ENCODE data around the gene XPNPEP2. TPM values are rescaled to one million over a fixed set of nuclear protein-coding genes. Genes with fewer than 3 reads are reported as not detected.

The XPNPEP2 gene
- total RNA-seq, 1 experiment from 2014 or later, result not detected

- Histone ChIP-seq H3K4me2 (no peak overlapping the region), H4K20me1 (ENCODE audit: insufficient read depth) (no peaks in the 10 kb centered on the region), H3K9me3 (ENCODE audit: insufficient read depth, low read depth) (no peaks in the 10 kb centered on the region), H2AFZ (no peak overlapping the region), H3F3A (ENCODE audit: insufficient read depth, low read depth) (peaks cover 14% of the 10 kb centered on the region), H3K36me3 (ENCODE audit: low read depth) (no peaks in the 10 kb centered on the region), H3K9me2 (ENCODE audit: insufficient read depth) (no peaks in the 10 kb centered on the region), H3K4me1 (replicated peaks; ENCODE audit: insufficient read depth) (peaks cover 19% of the 10 kb centered on the region), H3K27me3 (ENCODE audit: insufficient read depth, low read depth) (no peaks in the 10 kb centered on the region), H3K79me2 (ENCODE audit: low read depth) (no peaks in the 10 kb centered on the region), H3K4me3 (no peak overlapping the region), H3K27ac (no peak overlapping the region)
- ChIA-PET CTCF (no interaction called here), POLR2A (ENCODE audit: unreplicated experiment) (no interaction called here)
- no TSS peak for BruUV-seq (replicated peaks)
- intact Hi-C loops (cut with micrococcal nuclease; ENCODE audit: unreplicated experiment), result no loop called here
- TF ChIP-seq, protein P1, sequence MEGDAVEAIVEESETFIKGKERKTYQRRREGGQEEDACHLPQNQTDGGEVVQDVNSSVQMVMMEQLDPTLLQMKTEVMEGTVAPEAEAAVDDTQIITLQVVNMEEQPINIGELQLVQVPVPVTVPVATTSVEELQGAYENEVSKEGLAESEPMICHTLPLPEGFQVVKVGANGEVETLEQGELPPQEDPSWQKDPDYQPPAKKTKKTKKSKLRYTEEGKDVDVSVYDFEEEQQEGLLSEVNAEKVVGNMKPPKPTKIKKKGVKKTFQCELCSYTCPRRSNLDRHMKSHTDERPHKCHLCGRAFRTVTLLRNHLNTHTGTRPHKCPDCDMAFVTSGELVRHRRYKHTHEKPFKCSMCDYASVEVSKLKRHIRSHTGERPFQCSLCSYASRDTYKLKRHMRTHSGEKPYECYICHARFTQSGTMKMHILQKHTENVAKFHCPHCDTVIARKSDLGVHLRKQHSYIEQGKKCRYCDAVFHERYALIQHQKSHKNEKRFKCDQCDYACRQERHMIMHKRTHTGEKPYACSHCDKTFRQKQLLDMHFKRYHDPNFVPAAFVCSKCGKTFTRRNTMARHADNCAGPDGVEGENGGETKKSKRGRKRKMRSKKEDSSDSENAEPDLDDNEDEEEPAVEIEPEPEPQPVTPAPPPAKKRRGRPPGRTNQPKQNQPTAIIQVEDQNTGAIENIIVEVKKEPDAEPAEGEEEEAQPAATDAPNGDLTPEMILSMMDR (conservative IDR thresholded peaks at IDR 0.05), result no peak
- no peak for TF ChIP-seq EZH2 (IDR thresholded peaks at IDR 0.05; ENCODE audit: low read depth)
- no peak for DNase-seq
Measured at GRCh38 chrX:129693354-129693753, 45.4 kb upstream of the XPNPEP2 start.

DNA sequence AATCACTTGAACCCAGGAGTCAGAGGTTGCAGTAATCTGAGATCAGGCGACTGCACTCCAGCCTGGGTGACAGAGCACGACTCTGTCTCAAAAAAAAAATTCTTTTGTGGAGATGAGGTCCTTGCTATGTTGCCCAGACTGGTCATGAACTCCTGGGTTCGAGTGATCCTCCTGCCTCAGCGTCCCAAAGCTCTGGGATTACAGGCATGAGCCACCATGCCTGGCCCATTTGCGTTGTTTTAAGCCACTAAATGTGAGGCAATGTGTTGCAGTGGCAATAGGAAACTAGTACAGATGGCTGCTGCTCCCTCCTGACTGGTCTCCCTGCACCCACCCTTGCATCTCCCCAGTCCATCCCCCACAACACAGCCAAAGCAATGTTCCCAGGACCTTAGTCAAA is 44.0 kb upstream of the XPNPEP2 start:
- H3K9me2 ChIP-seq (ENCODE audit: insufficient read depth), result no peaks in the 10 kb centered on the region
- H2AFZ ChIP-seq, result no peak overlapping the region
- H3K4me3 ChIP-seq, result no peak overlapping the region
- DNase-seq, result no peak
- intact Hi-C loops (cut with micrococcal nuclease; ENCODE audit: unreplicated experiment), result no loop called here
- ChIA-PET POLR2A (ENCODE audit: unreplicated experiment) (no interaction called here), CTCF (no interaction called here)
- no peaks in the 10 kb centered on the region for H3K36me3 ChIP-seq (ENCODE audit: low read depth)
- TF ChIP-seq, protein P1 (conservative IDR thresholded peaks at IDR 0.05), result no peak
- TF ChIP-seq EZH2 (IDR thresholded peaks at IDR 0.05; ENCODE audit: low read depth), result no peak
- H3K4me2 ChIP-seq, result no peak overlapping the region
- H4K20me1 ChIP-seq (ENCODE audit: insufficient read depth), result no peaks in the 10 kb centered on the region
- H3K79me2 ChIP-seq (ENCODE audit: low read depth), result no peaks in the 10 kb centered on the region
- peaks cover 14% of the 10 kb centered on the region for H3F3A ChIP-seq (ENCODE audit: insufficient read depth, low read depth)
- no peaks in the 10 kb centered on the region for H3K9me3 ChIP-seq (ENCODE audit: insufficient read depth, low read depth)
- no peak overlapping the region for H3K27ac ChIP-seq
- H3K4me1 ChIP-seq (replicated peaks; ENCODE audit: insufficient read depth), result peaks cover 24% of the 10 kb centered on the region
- H3K27me3 ChIP-seq (ENCODE audit: insufficient read depth, low read depth), result no peaks in the 10 kb centered on the region
- BruUV-seq (replicated peaks), result no TSS peak

- BruUV-seq (replicated peaks), result no TSS peak
- Histone ChIP-seq H3F3A (ENCODE audit: insufficient read depth, low read depth) (peaks cover 14% of the 10 kb centered on the region), H3K79me2 (ENCODE audit: low read depth) (no peaks in the 10 kb centered on the region), H4K20me1 (ENCODE audit: insufficient read depth) (no peaks in the 10 kb centered on the region), H3K9me3 (ENCODE audit: insufficient read depth, low read depth) (no peaks in the 10 kb centered on the region), H3K4me2 (no peak overlapping the region), H3K9me2 (ENCODE audit: insufficient read depth) (no peaks in the 10 kb centered on the region), H3K27me3 (ENCODE audit: insufficient read depth, low read depth) (no peaks in the 10 kb centered on the region), H2AFZ (no peak overlapping the region), H3K4me1 (replicated peaks; ENCODE audit: insufficient read depth) (peaks cover 24% of the 10 kb centered on the region), H3K4me3 (no peak overlapping the region), H3K36me3 (ENCODE audit: low read depth) (no peaks in the 10 kb centered on the region), H3K27ac (no peak overlapping the region)
- DNase-seq, result no peak
- POLR2A ChIA-PET (ENCODE audit: unreplicated experiment), result interaction anchor here (0.6 kb wide), 1 partner anchor 100 kb away, joined by 6 read pairs; no protein-coding TSS in a partner anchor
- no peak for TF ChIP-seq EZH2 (IDR thresholded peaks at IDR 0.05; ENCODE audit: low read depth)
- TF ChIP-seq, protein P1 (conservative IDR thresholded peaks at IDR 0.05), result no peak
- intact Hi-C loops (cut with micrococcal nuclease; ENCODE audit: unreplicated experiment), result no loop called here
- CTCF ChIA-PET, result interaction anchor here (0.6 kb wide), 1 partner anchor 337 kb away, joined by 4 read pairs; no protein-coding TSS in a partner anchor
Measured at GRCh38 chrX:129695535-129695934, 43.2 kb upstream of the XPNPEP2 start.
